GM12878 (cell line): Measurements from ENCODE around the gene USP9X. TPM values are rescaled to one million over a fixed set of nuclear protein-coding genes. Genes with fewer than 3 reads are reported as not detected.

Experiments
- ATAC-seq: fragments of 200-7000 bp; cut with Tn5 transposase; 3 replicates; pipeline ENCODE4 v1.9.1; 2020; ENCODE audit warnings: mild to moderate bottlenecking, moderate library complexity
- BruUV-seq: library from RNA; stranded (reverse); fragments of 400-500 nt; replicated peaks from 2 replicates; lab custom pipeline; 2021; lab: Mats Ljungman, UMichigan
- CTCF ChIA-PET: fragments of 300-600 bp; sonication (Branson Sonifier 250); formaldehyde crosslinking; extraction: SDS; loops from one replicate; lab custom pipeline; 2021; ENCODE audit warnings: inconsistent platforms; lab: Yijun Ruan, JAX
- POLR2A ChIA-PET: fragments of 350-600 bp; formaldehyde crosslinking; extraction: SDS; loops from one replicate; lab custom pipeline; 2021; ENCODE audit warnings: inconsistent platforms; lab: Charles Lee
- RAD21 ChIA-PET: fragments of 300-600 bp; sonication (Branson Sonifier 250); formaldehyde crosslinking; loops from one replicate; lab custom pipeline; 2023; ENCODE audit warnings: antibody characterized with exemption; ENCODE audit not compliant: unreplicated experiment; lab: Charles Lee
- SMC1A ChIA-PET: fragments of 300-600 bp; sonication (Branson Sonifier 250); formaldehyde crosslinking; loops from one replicate; lab custom pipeline; 2023; ENCODE audit not compliant: unreplicated experiment, uncharacterized antibody; lab: Charles Lee
- DNase-seq: peaks from one replicate; pipeline ENCODE4 v3.0.0-alpha.2; 2011; ENCODE audit warnings: low read depth, low spot score
- FAIRE-seq: peaks from 3 replicates; lab custom pipeline; 2011; peaks lifted over from hg19 to GRCh38; lab: Jason Lieb, UNC
- H2AFZ ChIP-seq: 2 replicates; pipeline ENCODE4 v1.6.0; 2011; ENCODE audit warnings: low read depth, low read length, control low read depth; ENCODE audit not compliant: control insufficient read depth
- H3K27ac ChIP-seq: 2 replicates; pipeline ENCODE4 v1.5.1; 2011; ENCODE audit warnings: control low read depth; ENCODE audit not compliant: control insufficient read depth, insufficient read depth
- H3K27me3 ChIP-seq, 2 experiments: replicated peaks in 1 of 2; 2 replicates each; pipeline versions ENCODE4 v1.6.0 to v1.6.1; 2011; ENCODE audit warnings: low read length in 1 of 2; ENCODE audit not compliant: control insufficient read depth in 2 of 2, insufficient read depth in 2 of 2
- H3K36me3 ChIP-seq, 2 experiments: 2 replicates each; pipeline ENCODE4 v1.5.1; 2011; ENCODE audit warnings: low read length in 1 of 2; ENCODE audit not compliant: control insufficient read depth in 2 of 2, insufficient read depth in 2 of 2
- H3K4me1 ChIP-seq: 2 replicates; pipeline ENCODE4 v1.6.1; 2011; ENCODE audit warnings: mild to moderate bottlenecking, low read length, moderate library complexity, mixed read lengths; ENCODE audit not compliant: control insufficient read depth, insufficient read depth
- H3K4me2 ChIP-seq: 2 replicates; pipeline ENCODE4 v1.6.0; 2011; ENCODE audit warnings: control low read depth; ENCODE audit not compliant: control insufficient read depth, insufficient read depth
- H3K4me3 ChIP-seq: fragments of 200-600 bp; sonication (generic); 2 replicates; pipeline ENCODE4 v1.5.1; 2016
- H3K79me2 ChIP-seq: 2 replicates; pipeline ENCODE4 v1.6.0; 2011; ENCODE audit warnings: low read length; ENCODE audit not compliant: control insufficient read depth, insufficient read depth
- H3K9ac ChIP-seq: 2 replicates; pipeline ENCODE4 v1.8.0; 2011; ENCODE audit warnings: low read length, control low read depth, mixed read lengths; ENCODE audit not compliant: control insufficient read depth, insufficient read depth
- H3K9me3 ChIP-seq: replicated peaks from 3 replicates; pipeline ENCODE4 v1.5.1; 2011; ENCODE audit warnings: mild to moderate bottlenecking, low read length; ENCODE audit not compliant: control insufficient read depth, insufficient read depth
- H4K20me1 ChIP-seq: 2 replicates; pipeline ENCODE4 v1.6.0; 2011; ENCODE audit not compliant: control insufficient read depth, insufficient read depth
- BCL11A ChIP-seq: IDR thresholded peaks from 2 replicates; pipeline ENCODE4 v1.6.1; 2011; ENCODE audit warnings: low read depth, low read length
- CREB1 ChIP-seq: IDR thresholded peaks from 2 replicates; pipeline ENCODE4 v1.6.1; 2012; ENCODE audit warnings: low read depth, mild to moderate bottlenecking, inconsistent platforms
- CUX1 ChIP-seq: IDR thresholded peaks from 2 replicates; pipeline ENCODE4 v1.6.1; 2012; ENCODE audit warnings: improper control_type of control experiment, low read depth, low read length; ENCODE audit not compliant: insufficient replicate concordance
- HCFC1 ChIP-seq: fragments of 150-350 bp; IDR thresholded peaks from 2 replicates; pipeline ENCODE4 v1.6.1; 2014; ENCODE audit warnings: low read length
- IKZF1 ChIP-seq: fragments of 450-650 bp; conservative IDR thresholded peaks from 2 replicates; pipeline ENCODE4 v1.6.1; 2017; ENCODE audit warnings: antibody characterized with exemption, mild to moderate bottlenecking
- IRF5 ChIP-seq: fragments of 450-650 bp; IDR thresholded peaks from 2 replicates; pipeline ENCODE4 v1.6.1; 2017; ENCODE audit warnings: borderline replicate concordance
- JUND ChIP-seq: IDR thresholded peaks from 2 replicates; pipeline ENCODE4 v1.6.1; 2012; ENCODE audit warnings: low read depth, mild to moderate bottlenecking, low read length, improper control_type of control experiment, moderate library complexity
- NFIC ChIP-seq: IDR thresholded peaks from 2 replicates; pipeline ENCODE4 v1.6.1; 2012; ENCODE audit warnings: low read depth, mild to moderate bottlenecking, inconsistent platforms, low read length, moderate library complexity
- NFYA ChIP-seq: IDR thresholded peaks from 2 replicates; pipeline ENCODE4 v1.6.1; 2011; ENCODE audit warnings: low read depth, mild to moderate bottlenecking, low read length, improper control_type of control experiment, borderline replicate concordance
- NR2C1 ChIP-seq: fragments of 450-650 bp; IDR thresholded peaks from 2 replicates; pipeline ENCODE4 v1.6.1; 2017; ENCODE audit warnings: antibody characterized with exemption, mild to moderate bottlenecking, moderate library complexity
- PAX5 ChIP-seq: IDR thresholded peaks from 2 replicates; pipeline ENCODE4 v1.6.1; 2011; ENCODE audit warnings: low read depth, low read length, borderline replicate concordance
- RAD51 ChIP-seq: fragments of 450-650 bp; IDR thresholded peaks from 2 replicates; pipeline ENCODE4 v1.6.1; 2016; ENCODE audit warnings: moderate library complexity, mild to moderate bottlenecking, inconsistent platforms
- RFX5 ChIP-seq: IDR thresholded peaks from 2 replicates; pipeline ENCODE4 v1.6.1; 2011; ENCODE audit warnings: low read depth, low read length, improper control_type of control experiment
- YBX1 ChIP-seq: fragments of 450-650 bp; IDR thresholded peaks from 2 replicates; pipeline ENCODE4 v1.6.1; 2016; ENCODE audit warnings: antibody characterized with exemption
- YY1 ChIP-seq: IDR thresholded peaks from 2 replicates; pipeline ENCODE4 v1.6.1; 2011; ENCODE audit warnings: low read depth, mild to moderate bottlenecking, low read length
- ZSCAN29 ChIP-seq: fragments of 450-650 bp; IDR thresholded peaks from 2 replicates; pipeline ENCODE4 v1.6.1; 2017; ENCODE audit warnings: mild to moderate bottlenecking, moderate library complexity
- WGBS: methylation state at CpG from one replicate; pipeline ENCODE4 v1.1.6; 2016; ENCODE audit warnings: low lambda C conversion rate; ENCODE audit not compliant: insufficient replicate concordance, insufficient coverage; ENCODE audit errors: missing lambda C conversion rate; 5-methylcytosine and 5-hydroxymethylcytosine counted together
- in situ Hi-C: fragments of 300-500 bp; cut with MboI; formaldehyde crosslinking; loops from 9 replicates; pipeline ENCODE4 v1.14.3; 2018; ENCODE audit warnings: mixed read lengths
- intact Hi-C: fragments of 100-400 bp; cut with micrococcal nuclease; formaldehyde crosslinking; loops from one replicate; pipeline ENCODE4 v1.14.2; 2022; ENCODE audit not compliant: unreplicated experiment
- polyA plus RNA-seq, 11 experiments: library from polyadenylated mRNA; depleted of rRNA in 4 of 11; unstranded in 6 of 11; stranded (reverse) in 5 of 11; fragments of >200 nt; fragmentation: Nextera tagmentation in 4 of 11; fragmentation: Illumina TruSeq in 1 of 11; extraction: Ambion mirVana in 4 of 11; extraction: Trizol in 1 of 11; gene quantifications; 1 replicate in 1 of 11; 2 replicates in 10 of 11; pipeline versions ENCODE4 v1.2.1 to v1.2.3, GENCODE V29; 2011 to 2016; ENCODE audit warnings: inconsistent platforms in 2 of 11, missing spikeins in 2 of 11, low read depth in 1 of 11
- total RNA-seq, 4 experiments: library from RNA; depleted of rRNA in 3 of 4; stranded (reverse); fragments of >200 nt in 3 of 4; fragmentation: Illumina TruSeq in 1 of 4; extraction: Trizol in 1 of 4; gene quantifications; 2 replicates each; pipeline versions ENCODE4 v1.2.1 to v1.2.3, GENCODE V29; 2013 to 2021

USP9X gene
- total and polyA plus RNA-seq, 10 of the 15 experiments (the other 5 are each of a cell fraction or from before 2014, with no cell fraction given) = 9.3 to 61.6 (median 31.7) TPM

GRCh38 chrX:41082783-41083182 lies 2.5 kb upstream of the USP9X start:
- no peak overlapping the region for H3K4me3 ChIP-seq
- BruUV-seq = no TSS peak
- POLR2A ChIA-PET = no interaction called here
- ATAC-seq = no peak
- no peak overlapping the region for H3K27ac ChIP-seq
- H3K79me2 ChIP-seq = peaks cover 25% of the 10 kb centered on the region
- H3K4me1 ChIP-seq = no peaks in the 10 kb centered on the region
- intact Hi-C loops = loop anchor here (5.0 kb wide), 1 partner anchor 130 kb away; no protein-coding TSS in a partner anchor
- H3K36me3 ChIP-seq = no peaks in the 10 kb centered on the region
- TF ChIP-seq YY1 = no peak
- no peak for TF ChIP-seq PAX5
- TF ChIP-seq IKZF1 = no peak
- TF ChIP-seq JUND = no peak
- TF ChIP-seq YBX1 = no peak
- TF ChIP-seq CUX1 = no peak
- no peak for TF ChIP-seq NFYA
- no peak for TF ChIP-seq ZSCAN29
- no peak for TF ChIP-seq BCL11A
- no peak for TF ChIP-seq HCFC1
- TF ChIP-seq NFIC = no peak
- no peak for TF ChIP-seq NR2C1
- no peak for TF ChIP-seq RAD51
- TF ChIP-seq RFX5 = no peak
- no peak for TF ChIP-seq CREB1
- TF ChIP-seq IRF5 = no peak
- CTCF ChIA-PET = interaction anchor here (0.7 to 0.9 kb wide), 2 partner anchors 17 to 205 kb away, joined by 3 read pairs; no protein-coding TSS in a partner anchor
- no peaks in the 10 kb centered on the region for H3K9me3 ChIP-seq
- no peak overlapping the region for H3K9ac ChIP-seq
- RAD21 ChIA-PET = interaction anchor here (7.6 kb wide), 1 partner anchor 30 kb away, joined by 78 read pairs; no protein-coding TSS in a partner anchor
- 2% methylated on average over 3 of the region's 3 CpGs for WGBS
- no peak overlapping the region for H2AFZ ChIP-seq
- no peak for FAIRE-seq
- SMC1A ChIA-PET = interaction anchor here (0.5 kb wide), 1 partner anchor 69 kb away, joined by 4 read pairs; no protein-coding TSS in a partner anchor
- H3K27me3 ChIP-seq = no peaks in the 10 kb centered on the region
- H4K20me1 ChIP-seq = no peaks in the 10 kb centered on the region
- in situ Hi-C loops = loop anchor here (5.0 kb wide), 1 partner anchor 250 kb away; the partner anchor contains the start of gene DDX3X
- DNase-seq = no peak
- H3K4me2 ChIP-seq = no peak overlapping the region
